Heart right ventricle (tissue), 16 donors: ENCODE data around the gene STK26. TPM values are rescaled to one million over a fixed set of nuclear protein-coding genes. Genes with fewer than 3 reads are reported as not detected.

ENCODE experiments used
- ATAC-seq, 8 donors: fragments of 200-7000 bp; cut with Tn5 transposase; one replicate each; pipeline ENCODE4 v1.9.1; 2020; ENCODE audit warnings: mild to moderate bottlenecking in 8 of 8, moderate library complexity in 8 of 8, moderate number of reproducible peaks in 1 of 8
- DNase-seq, 2 donors: peaks; one replicate each; pipeline ENCODE4 v3.0.0-alpha.2; 2020
- H3K27ac ChIP-seq, 10 donors: fragments of 200-600 bp; sonication (generic) in 2 of 10; one replicate each; pipeline versions ENCODE4 v1.5.0 to v1.8.0; 2020 to 2022; ENCODE audit warnings: mild to moderate bottlenecking in 3 of 10
- H3K27me3 ChIP-seq, 7 donors: fragments of 200-600 bp; one replicate each; pipeline ENCODE4 v1.8.0; 2021 to 2022; ENCODE audit warnings: mild to moderate bottlenecking in 2 of 7
- H3K36me3 ChIP-seq, 9 donors: fragments of 200-600 bp; sonication (generic) in 1 of 9; one replicate each; pipeline versions ENCODE4 v1.5.0 to v1.8.0; 2020 to 2022; ENCODE audit warnings: mild to moderate bottlenecking in 2 of 9
- H3K4me1 ChIP-seq, 9 donors: fragments of 200-600 bp; sonication (generic) in 1 of 9; one replicate each; pipeline versions ENCODE4 v1.5.0 to v1.8.0; 2020 to 2022; ENCODE audit warnings: mild to moderate bottlenecking in 4 of 9
- H3K4me3 ChIP-seq, 10 donors: fragments of 200-600 bp; sonication (generic) in 2 of 10; one replicate each; pipeline versions ENCODE4 v1.5.0 to v1.8.0; 2020 to 2022; ENCODE audit warnings: mild to moderate bottlenecking in 7 of 10, moderate library complexity in 2 of 10
- H3K9me3 ChIP-seq, 11 donors: fragments of 200-600 bp in 10 of 11; sonication (generic) in 2 of 11; one replicate each; pipeline versions ENCODE4 v1.5.0 to v1.8.0; 2013 to 2022; ENCODE audit warnings: mild to moderate bottlenecking in 2 of 11, control low read depth in 1 of 11, moderate library complexity in 1 of 11
- CTCF ChIP-seq, 9 donors: fragments of 200-600 bp; sonication (generic) in 2 of 9; IDR thresholded peaks; one replicate each; pipeline versions ENCODE4 v1.5.0 to v1.8.0; 2021 to 2022; ENCODE audit warnings: antibody characterized with exemption in 9 of 9, mild to moderate bottlenecking in 5 of 9, moderate library complexity in 1 of 9
- WGBS, 2 donors: extraction: QIAGEN DNeasy Blood & Tissue Kit; methylation state at CpG; one replicate each; pipeline ENCODE4 v1.1.7; 2013; ENCODE audit warnings: inconsistent platforms in 1 of 2; 5-methylcytosine and 5-hydroxymethylcytosine counted together
- intact Hi-C, 10 donors: fragments of 100-400 bp; cut with DNase I; formaldehyde crosslinking; loops; one replicate each; pipeline versions ENCODE4 v1.11.1 to v1.14.2; 2022
- polyA plus RNA-seq, 2 donors: library from polyadenylated mRNA; stranded (reverse); fragments of 200-250 nt; gene quantifications; one replicate each; pipeline ENCODE4 v1.2.3, GENCODE V29; 2013
- total RNA-seq, 10 donors: library from RNA; stranded (reverse); fragmentation: NEBNext Ultra II Directional in 3 of 10; extraction: Animal tissue kit (Norgen Biotek cat#: 25700) in 3 of 10; gene quantifications; one replicate each; pipeline versions ENCODE4 v1.2.1 to v1.2.4, GENCODE V29; 2021 to 2023
- donor health status: Arrhythmogenic right ventricular cardiomyopathy.
- donor health status: ischemic (EF 13 %, LVEDD 7.1; RV severe dilation, severe dysfunction).
- donor health status: healthy with polysubstance abuse.
- donor health status: DM: no; HTN: yes; CAD: no.
- donor health status: DM: no; HTN: no; CAD: no.
- donor health status: ischemic (EF 25% LVEDD 6.9; RV normal size, moderate dysfunction).
- donor health status: ischemic (EF 25% LVEDD 5.7; RV mildly dilated, moderate dysfunction).
- donor health status: healthy.
- donor health status: DM: yes; HTN: yes; CAD: no.
- donor health status: Ischemic cardiomyopathy.
- donor health status: ischemic (EF 35%, LVEDD 5.7; RV mildly dilated, moderate dysfunction).
- donor health status: nonischemic (EF 11% LVEDD 7.7; RV severe dilation, severe dysfunction).
- donor health status: DM: yes; HTN: yes; CAD: no.
- donor health status: PGD.
- donor health status: ischemic (EF 29% LVEDD 5.4; RV normal size, mild dysfunction).
- donor health status: nonischemic (EF 23%, LVEDD 6.1; RV moderate dilation, normal function).

STK26 gene
- total and polyA plus RNA-seq, 12 donors, result 0.54 to 3.3 (median 1.0) TPM

DNA sequence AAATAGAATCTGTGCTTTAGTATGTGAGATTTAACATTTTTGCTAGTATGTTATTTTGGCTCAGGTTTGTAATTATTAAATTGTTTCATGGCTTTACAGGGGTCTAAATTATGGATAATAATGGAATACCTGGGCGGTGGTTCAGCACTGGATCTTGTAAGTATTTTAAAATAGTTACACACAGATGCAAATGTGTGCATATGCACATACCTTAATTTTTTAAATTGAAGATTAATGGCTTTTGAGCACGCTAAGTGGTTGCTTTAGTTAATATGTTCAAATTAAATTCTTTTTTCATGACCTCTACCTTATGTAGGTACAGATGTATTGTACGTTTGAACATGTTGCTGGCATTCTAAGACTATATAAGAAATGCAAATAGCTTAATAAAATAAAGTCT is 40.2 kb downstream of the STK26 start:
- Histone ChIP-seq H3K9me3 (no peaks in the 10 kb centered on the region), H3K4me3 (no peak overlapping the region), H3K36me3 (no peaks in the 10 kb centered on the region), H3K27me3 (peaks cover 0 to 84% (median 0%) of the 10 kb centered on the region in 7 donors), H3K27ac (no peak overlapping the region), H3K4me1 (no peaks in the 10 kb centered on the region)
- no peak for TF ChIP-seq CTCF (IDR thresholded peaks at IDR 0.05)
- WGBS, 2 donors, result 95 to 97% methylated on average over 3 of the region's 3 CpGs
- intact Hi-C loops, result loop anchor here in 1 of 10 donors (10.0 kb wide), 1 partner anchor 219 kb away; no protein-coding TSS in a partner anchor
- DNase-seq, result no peak
- no peak for ATAC-seq

DNA sequence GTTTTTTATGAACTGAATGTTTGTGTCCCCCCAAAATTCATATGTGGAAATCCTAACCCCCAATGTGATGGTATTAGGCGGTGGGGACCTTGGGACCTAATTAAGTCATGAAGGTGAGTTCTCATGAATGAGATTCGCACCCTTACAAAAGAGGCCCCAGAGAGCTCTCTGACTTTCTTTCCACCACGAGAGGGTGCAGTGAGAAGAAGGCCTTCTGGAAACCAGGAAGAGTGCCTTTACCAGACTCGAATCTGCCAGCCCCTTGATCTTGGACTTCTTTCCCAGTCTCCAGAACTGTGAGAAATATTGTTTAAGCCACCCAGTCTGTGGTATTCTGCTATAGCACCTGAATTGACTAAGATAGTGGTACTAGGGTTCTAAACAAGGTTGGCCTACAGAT is 40.8 kb downstream of the STK26 start:
- intact Hi-C loops, result loop anchor here in 1 of 10 donors (10.0 kb wide), 1 partner anchor 219 kb away; no protein-coding TSS in a partner anchor

GRCh38 chrX:132068405-132068804 is 45.3 kb downstream of the STK26 start:
- DNase-seq, result no peak
- H3K27me3 ChIP-seq, result peaks cover 0 to 72% (median 0%) of the 10 kb centered on the region in 7 donors
- no peak for ATAC-seq
- peaks cover 0 to 8% (median 0%) of the 10 kb centered on the region in 9 donors for H3K36me3 ChIP-seq
- intact Hi-C loops, result loop anchor here in 1 of 10 donors (10.0 kb wide), 1 partner anchor 224 kb away; no protein-coding TSS in a partner anchor
- 91 to 93% methylated on average over 1 of the region's 1 CpG for WGBS, 2 donors
- H3K4me1 ChIP-seq, result no peaks in the 10 kb centered on the region
- no peak overlapping the region for H3K27ac ChIP-seq
- no peaks in the 10 kb centered on the region for H3K9me3 ChIP-seq
- H3K4me3 ChIP-seq, result no peak overlapping the region
- TF ChIP-seq CTCF (IDR thresholded peaks at IDR 0.05), result no peak

More for the DNA sequence above, 40.8 kb downstream of the STK26 start:
- H3K4me1 ChIP-seq, result no peaks in the 10 kb centered on the region
- H3K9me3 ChIP-seq, result no peaks in the 10 kb centered on the region
- 87 to 93% methylated on average over 4 of the region's 4 CpGs for WGBS, 2 donors
- no peak overlapping the region for H3K27ac ChIP-seq
- no peak for TF ChIP-seq CTCF (IDR thresholded peaks at IDR 0.05)
- DNase-seq (no peak), ATAC-seq (no peak)
- peaks cover 0 to 84% (median 0%) of the 10 kb centered on the region in 7 donors for H3K27me3 ChIP-seq
- H3K4me3 ChIP-seq, result no peak overlapping the region
- H3K36me3 ChIP-seq, result no peaks in the 10 kb centered on the region

- no peak for DNase-seq
- no peak for ATAC-seq
- Histone ChIP-seq H3K4me1 (no peaks in the 10 kb centered on the region), H3K4me3 (peak overlapping the region in 1 of 10 donors; percentile 3), H3K36me3 (peaks cover 0 to 8% (median 0%) of the 10 kb centered on the region in 9 donors), H3K9me3 (no peaks in the 10 kb centered on the region), H3K27ac (no peak overlapping the region), H3K27me3 (peaks cover 0 to 65% (median 0%) of the 10 kb centered on the region in 7 donors)
- intact Hi-C loops, result loop anchor here in 5 of 10 donors (5.0 to 10.0 kb wide), 4 partner anchors 219 to 1701 kb away; no protein-coding TSS in a partner anchor
- peak in 6 of 9 donors; percentile 22 to 44 (median 34) for TF ChIP-seq CTCF (IDR thresholded peaks at IDR 0.05)
These were observed 48.2 kb downstream of the STK26 start for GRCh38 chrX:132071254-132071653.
